NT2/D1 (cell line): ENCODE data around the gene GP1BB.

Experiments used
- DNase-seq: peaks from one replicate; pipeline ENCODE4 v3.0.0-alpha.2; 2011; ENCODE audit warnings: low read depth, low spot score
- H3K27me3 ChIP-seq: 2 replicates; pipeline ENCODE4 v1.6.0; 2011; ENCODE audit warnings: mild to moderate bottlenecking; ENCODE audit not compliant: insufficient read length, insufficient read depth
- H3K36me3 ChIP-seq: 2 replicates; pipeline ENCODE4 v1.6.1; 2011; ENCODE audit warnings: mild to moderate bottlenecking, low read length, mixed read lengths; ENCODE audit not compliant: insufficient read depth, insufficient read length
- H3K4me1 ChIP-seq: 2 replicates; pipeline ENCODE4 v1.5.1; 2011; ENCODE audit not compliant: insufficient read depth, insufficient read length
- H3K4me3 ChIP-seq: 2 replicates; pipeline ENCODE4 v1.5.1; 2011; ENCODE audit warnings: low read depth; ENCODE audit not compliant: insufficient read length
- H3K9ac ChIP-seq: 2 replicates; pipeline ENCODE4 v1.6.0; 2011; ENCODE audit warnings: low read depth; ENCODE audit not compliant: insufficient read length
- H3K9me3 ChIP-seq: 2 replicates; pipeline ENCODE4 v1.5.1; 2011; ENCODE audit warnings: mild to moderate bottlenecking, low read length; ENCODE audit not compliant: insufficient read depth
- SUZ12 ChIP-seq: IDR thresholded peaks from 2 replicates; pipeline ENCODE4 v1.6.1; 2011; ENCODE audit not compliant: insufficient read length, insufficient read depth; ENCODE audit errors: extremely low read depth
- YY1 ChIP-seq: IDR thresholded peaks from 2 replicates; pipeline ENCODE4 v1.6.1; 2011; ENCODE audit not compliant: insufficient read length, insufficient read depth
- ZNF274 ChIP-seq: IDR thresholded peaks from 2 replicates; pipeline ENCODE4 v1.6.1; 2011; ENCODE audit warnings: mild to moderate bottlenecking, low read depth, low read length

Gene GP1BB

GRCh38 chr22:19705181-19705934 is 18.0 kb upstream of the GP1BB start:
- Histone ChIP-seq H3K36me3 (no peaks in the 10 kb centered on the region), H3K9ac (peak overlapping the region; percentile 17), H3K4me3 (no peak overlapping the region), H3K9me3 (no peaks in the 10 kb centered on the region), H3K27me3 (peaks cover 12% of the 10 kb centered on the region), H3K4me1 (peaks cover 40% of the 10 kb centered on the region)
- peak; percentile 90 for DNase-seq
- TF ChIP-seq YY1, result no peak
- no peak for TF ChIP-seq SUZ12
- no peak for TF ChIP-seq ZNF274

GRCh38 chr22:19706661-19707151 is 16.6 kb upstream of the GP1BB start:
- H3K9me3 ChIP-seq, result no peaks in the 10 kb centered on the region
- H3K36me3 ChIP-seq, result no peaks in the 10 kb centered on the region
- TF ChIP-seq ZNF274 (no peak), SUZ12 (no peak), YY1 (no peak)
- DNase-seq, result no peak
- peaks cover 12% of the 10 kb centered on the region for H3K27me3 ChIP-seq
- H3K9ac ChIP-seq, result no peak overlapping the region
- H3K4me1 ChIP-seq, result peaks cover 45% of the 10 kb centered on the region
- H3K4me3 ChIP-seq, result no peak overlapping the region

- H3K27me3 ChIP-seq, result peaks cover 12% of the 10 kb centered on the region
These were observed 15.7 kb upstream of the GP1BB start for GRCh38 chr22:19707347-19708290.

GRCh38 chr22:19708321-19709011 is 14.9 kb upstream of the GP1BB start:
- no peaks in the 10 kb centered on the region for H3K9me3 ChIP-seq
- peaks cover 20% of the 10 kb centered on the region for H3K27me3 ChIP-seq
- no peak for DNase-seq
- H3K9ac ChIP-seq, result no peak overlapping the region
- H3K36me3 ChIP-seq, result no peaks in the 10 kb centered on the region
- TF ChIP-seq SUZ12 (no peak), ZNF274 (no peak), YY1 (no peak)
- peaks cover 45% of the 10 kb centered on the region for H3K4me1 ChIP-seq
- no peak overlapping the region for H3K4me3 ChIP-seq

More at GRCh38 chr22:19707347-19708290, 15.7 kb upstream of the GP1BB start:
- TF ChIP-seq SUZ12, result no peak
- no peak overlapping the region for H3K4me3 ChIP-seq
- no peaks in the 10 kb centered on the region for H3K36me3 ChIP-seq
- H3K4me1 ChIP-seq, result peaks cover 45% of the 10 kb centered on the region
- DNase-seq, result no peak
- no peaks in the 10 kb centered on the region for H3K9me3 ChIP-seq
- H3K9ac ChIP-seq, result no peak overlapping the region

- no peak for DNase-seq
- Histone ChIP-seq H3K27me3 (peaks cover 26% of the 10 kb centered on the region), H3K9ac (peak overlapping the region; percentile 50), H3K4me1 (peaks cover 46% of the 10 kb centered on the region), H3K36me3 (no peaks in the 10 kb centered on the region), H3K4me3 (no peak overlapping the region), H3K9me3 (no peaks in the 10 kb centered on the region)
- no peak for TF ChIP-seq YY1
- TF ChIP-seq SUZ12, result no peak
- no peak for TF ChIP-seq ZNF274
These were observed 14.1 kb upstream of the GP1BB start for GRCh38 chr22:19709063-19709769.

- Histone ChIP-seq H3K27me3 (peaks cover 33% of the 10 kb centered on the region), H3K4me3 (no peak overlapping the region), H3K36me3 (no peaks in the 10 kb centered on the region), H3K9ac (peak overlapping the region; percentile 21), H3K4me1 (peaks cover 40% of the 10 kb centered on the region), H3K9me3 (no peaks in the 10 kb centered on the region)
- TF ChIP-seq ZNF274 (no peak), SUZ12 (no peak), YY1 (no peak)
- no peak for DNase-seq
These were observed 13.1 kb upstream of the GP1BB start for GRCh38 chr22:19710020-19710768.
